NOMO-1 treated with dmso at 0.1 percent for 144 hours (cell line): Measurements from ENCODE around the gene ZDHHC11B.
"Not testable (repeated sequence)": the region's sequence is repeated elsewhere in the genome, so short reads cannot be mapped to it uniquely, and the experiment has no call there.

Source experiments
- DNase-seq: peaks from one replicate; lab custom pipeline; 2025; ENCODE audit not compliant: unreplicated experiment; lab: John Stamatoyannopoulos, UW

The ZDHHC11B gene

DNA sequence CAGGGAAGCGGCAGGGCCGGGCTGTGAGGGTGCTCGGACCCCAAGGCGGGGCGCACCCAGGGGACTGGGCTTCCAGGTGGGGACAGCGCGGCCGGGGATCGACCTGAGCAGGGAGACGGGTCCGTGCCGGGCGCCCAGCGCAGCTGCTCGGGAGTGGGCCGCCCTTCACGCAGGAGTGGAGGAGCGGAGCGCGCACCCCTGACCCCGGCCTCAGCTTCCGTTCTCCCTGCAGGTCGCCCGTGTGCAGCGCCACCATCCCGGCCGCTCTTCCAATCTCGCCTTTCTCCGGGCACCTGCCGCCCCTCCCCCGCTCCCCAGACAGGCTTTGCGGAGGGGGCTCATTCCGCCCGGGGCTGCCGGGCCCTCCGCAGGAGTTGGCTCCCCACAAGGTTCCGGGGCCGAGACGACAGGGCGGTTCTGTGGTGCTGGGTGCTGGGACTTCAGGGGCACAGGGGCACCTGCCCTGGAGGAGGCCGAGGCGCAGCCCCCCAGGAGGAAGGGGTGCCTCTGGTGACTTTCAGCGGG is 714 bp upstream of the ZDHHC11B start:
- not testable (repeated sequence) for DNase-seq

- not testable (repeated sequence) for DNase-seq
These were observed 575 bp downstream of the ZDHHC11B start for GRCh38 chr5:783881-784427.

- DNase-seq, result not testable (repeated sequence)
These were observed 1.3 kb downstream of the ZDHHC11B start for GRCh38 chr5:783049-783802.

DNA sequence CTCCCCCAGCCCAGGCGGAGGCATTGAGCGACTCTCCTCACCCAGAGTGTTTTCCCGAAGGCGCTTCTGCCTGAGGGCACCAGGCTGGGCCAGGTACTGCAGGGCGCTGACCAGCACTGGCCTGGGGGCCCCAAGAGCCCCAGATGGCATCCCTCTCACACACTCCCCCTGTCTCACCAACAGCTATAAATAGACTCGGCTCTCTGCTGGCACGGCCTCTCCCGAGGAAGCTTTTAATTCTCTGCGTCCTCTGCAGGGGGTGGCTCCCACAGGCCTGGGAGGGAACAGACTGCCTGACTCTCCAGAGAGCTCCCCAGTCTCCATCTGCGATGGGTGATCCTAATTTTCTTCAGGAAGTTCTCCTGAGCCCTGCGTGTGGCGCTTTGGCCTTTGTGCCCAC is 2.2 kb downstream of the ZDHHC11B start:
- DNase-seq, result not testable (repeated sequence)

DNA sequence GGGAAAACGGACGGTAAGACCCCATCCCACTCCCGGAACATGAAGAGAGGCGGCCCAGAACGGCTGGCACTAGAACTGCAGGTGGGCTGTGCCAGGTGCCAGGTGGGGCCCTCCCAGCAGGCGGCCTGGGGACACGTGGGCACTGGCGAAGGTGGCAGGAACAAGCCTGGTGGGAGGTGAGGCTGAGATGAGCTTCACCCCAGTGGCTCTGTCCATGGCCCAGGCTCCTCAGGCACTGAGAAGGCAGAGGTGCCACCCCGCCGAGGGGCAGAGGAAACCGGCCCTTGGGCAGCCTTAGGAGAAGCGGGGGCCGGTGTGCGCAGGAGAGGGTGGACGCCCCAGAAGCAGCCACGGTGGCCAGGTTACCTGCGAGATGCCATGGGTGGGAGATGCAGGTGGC is 4.0 kb downstream of the ZDHHC11B start:
- not testable (repeated sequence) for DNase-seq

GRCh38 chr5:778967-779366 is 5.6 kb downstream of the ZDHHC11B start:
- DNase-seq, result not testable (repeated sequence)

DNA sequence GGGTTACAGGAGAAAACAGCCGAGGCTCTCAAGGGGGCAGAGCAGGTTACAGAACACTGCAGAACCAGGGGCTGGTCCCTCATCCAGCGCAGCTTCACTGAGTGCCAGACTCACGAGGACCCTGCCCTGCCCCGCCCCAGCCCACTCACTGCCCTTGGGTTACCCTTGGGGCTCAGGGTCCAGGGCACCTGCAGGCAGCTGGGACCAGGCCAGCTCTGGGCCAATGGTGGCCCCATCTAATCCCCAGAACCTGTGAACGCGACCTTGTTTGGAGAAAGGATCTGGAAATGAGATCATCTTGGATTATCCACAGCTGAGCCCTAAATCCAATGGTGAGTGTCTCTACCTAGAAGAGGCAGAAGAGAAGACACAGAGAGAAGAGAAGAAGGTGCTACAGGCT is 6.1 kb downstream of the ZDHHC11B start:
- DNase-seq, result not testable (repeated sequence)

DNA sequence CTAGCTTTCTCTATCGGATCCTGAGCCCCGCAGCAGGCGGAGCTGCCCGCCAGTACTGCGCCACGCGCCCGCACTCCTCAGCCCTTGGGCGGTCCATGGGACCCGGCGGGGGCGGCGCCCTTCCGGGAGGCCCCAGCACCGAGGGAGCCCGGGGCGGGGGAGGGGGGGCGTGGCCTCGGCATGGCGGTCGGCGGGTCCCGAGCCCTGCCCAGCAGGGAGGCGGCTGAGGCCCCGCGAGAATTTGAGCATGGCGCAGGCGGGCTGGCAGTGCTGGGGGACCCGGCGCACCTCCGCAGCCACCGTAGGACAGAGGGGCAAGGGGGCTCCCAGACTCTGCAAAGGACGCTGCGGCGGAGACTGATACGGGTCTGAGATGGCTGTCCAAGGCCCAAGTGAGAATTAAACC is 6.8 kb downstream of the ZDHHC11B start:
- DNase-seq, result no peak

GRCh38 chr5:776862-777711 is 7.4 kb downstream of the ZDHHC11B start:
- no peak for DNase-seq

DNA sequence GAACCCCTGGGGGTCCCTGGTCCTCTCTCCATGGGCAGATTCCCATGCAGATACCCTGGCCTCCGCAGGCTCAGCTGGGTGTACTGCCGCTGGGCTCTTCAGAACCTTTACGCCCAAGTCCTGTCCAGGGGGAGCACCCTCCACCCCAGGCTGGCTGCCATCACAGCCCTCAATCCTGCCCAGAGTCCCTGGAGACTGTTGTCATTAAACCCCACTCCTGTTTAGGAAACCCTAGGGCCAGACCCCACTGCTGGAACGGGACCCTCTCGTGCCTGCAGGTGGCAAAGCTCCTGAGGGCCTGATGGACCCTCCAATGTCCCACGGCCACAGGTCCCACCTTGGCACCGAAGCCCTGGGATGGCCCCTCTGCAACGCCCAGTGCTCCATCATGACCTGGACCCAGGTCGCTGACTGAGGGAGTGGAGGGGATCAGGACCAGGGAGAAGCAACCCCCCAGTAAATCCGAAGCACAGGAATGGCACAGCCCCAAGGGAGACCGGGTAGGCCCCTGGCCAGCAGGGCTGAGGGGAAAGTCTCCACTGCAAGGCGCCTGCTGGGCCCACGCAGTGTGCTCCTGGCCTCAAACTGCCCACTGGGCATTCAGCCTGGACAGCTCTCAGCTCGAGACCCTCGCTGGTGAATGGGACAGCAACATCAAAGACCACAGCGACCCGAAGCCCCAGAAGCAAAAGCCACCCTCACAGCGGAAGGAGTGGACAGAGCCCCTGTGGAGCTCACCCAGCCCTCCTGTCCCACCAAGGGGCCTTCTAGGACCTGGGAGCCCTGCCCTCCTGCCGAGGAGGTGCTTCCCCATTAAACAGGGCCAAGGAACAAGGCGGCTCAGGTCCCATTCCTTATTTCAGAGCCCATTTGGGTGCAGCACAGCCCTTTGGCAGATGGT is 8.3 kb downstream of the ZDHHC11B start:
- DNase-seq, result no peak

- not testable (repeated sequence) for DNase-seq
These were observed 9.0 kb downstream of the ZDHHC11B start for GRCh38 chr5:775595-775960.

- not testable (repeated sequence) for DNase-seq
These were observed 9.5 kb downstream of the ZDHHC11B start for GRCh38 chr5:774854-775505.

GRCh38 chr5:774304-774703 is 10.2 kb downstream of the ZDHHC11B start:
- not testable (repeated sequence) for DNase-seq

DNA sequence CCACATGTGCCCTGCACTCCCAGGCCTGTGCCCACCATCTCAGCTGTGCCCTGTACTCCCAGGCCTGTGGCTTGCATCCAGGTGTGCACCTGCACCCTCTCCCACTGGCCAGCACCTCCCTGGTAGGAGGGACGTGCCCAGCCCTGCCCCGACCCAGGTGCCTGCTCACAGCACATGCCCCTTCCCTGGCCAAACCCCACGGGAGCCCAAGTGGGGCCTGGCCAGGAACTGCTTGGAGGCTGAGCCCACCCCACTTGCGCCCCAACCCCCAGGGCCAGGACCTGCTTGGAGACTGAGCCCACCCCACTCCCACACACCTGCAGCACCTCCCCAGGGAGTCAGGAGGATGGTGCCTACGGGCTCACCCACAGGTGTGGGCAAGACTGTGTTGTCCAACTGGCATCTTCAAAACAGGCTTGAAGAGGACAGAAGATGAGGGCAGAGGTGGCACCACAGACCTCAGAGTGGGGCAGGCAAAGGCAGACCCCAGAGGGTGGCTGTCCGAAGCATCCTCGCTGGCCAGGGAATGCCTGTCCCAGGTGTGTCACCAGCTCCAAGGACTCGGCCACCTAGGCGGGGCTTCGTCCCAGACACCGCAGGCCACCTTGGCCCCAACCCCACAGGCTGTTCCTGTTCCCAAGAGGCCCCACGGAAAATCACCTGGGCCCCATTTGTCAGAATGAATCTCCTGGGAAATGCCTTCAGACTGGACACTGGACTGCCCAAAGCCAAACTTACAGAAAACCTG is 10.8 kb downstream of the ZDHHC11B start:
- DNase-seq, result no peak

- not testable (repeated sequence) for DNase-seq
These were observed 11.6 kb downstream of the ZDHHC11B start for GRCh38 chr5:772931-773330.

DNA sequence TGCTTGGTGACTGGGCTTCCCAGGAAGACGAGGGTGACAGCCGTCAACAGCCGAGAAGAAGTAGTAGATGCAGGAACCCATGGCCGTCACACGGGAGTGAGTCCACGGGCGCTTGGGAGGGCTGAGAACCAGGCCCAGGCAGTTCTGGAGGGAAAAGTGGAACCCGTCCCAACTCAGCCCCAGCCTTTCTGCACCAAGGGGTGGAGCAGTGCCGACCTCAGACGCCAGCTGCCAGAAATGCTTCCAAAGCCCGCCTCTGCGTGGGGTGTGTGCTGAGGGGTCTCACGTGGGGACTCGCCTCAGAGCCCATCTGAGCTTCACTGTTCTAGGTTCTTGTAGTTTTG is 12.0 kb downstream of the ZDHHC11B start:
- not testable (repeated sequence) for DNase-seq

DNA sequence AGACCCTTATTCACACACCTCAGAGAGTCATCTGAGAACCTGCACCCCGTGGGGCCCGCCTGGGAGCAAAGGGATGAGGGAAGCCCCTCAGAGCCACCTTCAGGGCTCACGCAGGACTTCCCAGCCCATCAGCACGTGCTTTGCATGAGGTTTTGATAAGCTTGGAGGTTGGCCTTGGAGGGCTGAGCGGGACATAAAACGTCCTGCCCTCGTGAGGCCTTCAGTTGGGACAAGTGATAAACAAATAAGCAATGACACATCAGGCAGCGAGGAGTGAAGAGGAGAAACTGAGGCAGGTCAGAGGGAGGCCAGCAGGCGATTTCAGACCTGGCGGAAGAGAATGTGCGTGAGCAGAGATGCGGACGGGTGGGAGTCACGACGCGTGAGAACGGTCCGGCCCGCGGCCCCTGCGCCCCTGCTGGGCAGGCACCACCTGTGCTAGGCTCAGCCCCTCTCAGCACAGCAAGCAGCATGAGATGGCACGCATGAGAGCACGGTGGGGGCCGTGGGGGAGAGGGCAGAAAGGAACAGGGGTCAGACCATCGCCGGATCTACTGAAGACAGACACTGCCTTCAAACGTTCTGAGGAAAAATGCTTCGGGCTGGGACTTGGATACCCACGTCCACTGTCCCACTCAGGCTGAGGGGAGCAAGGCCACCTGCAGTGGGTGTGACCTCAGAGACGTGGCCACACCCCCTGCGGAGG is 12.5 kb downstream of the ZDHHC11B start:
- not testable (repeated sequence) for DNase-seq

GRCh38 chr5:771087-771781 is 13.3 kb downstream of the ZDHHC11B start:
- DNase-seq, result not testable (repeated sequence)
